CD4-positive, CD25-positive, alpha-beta regulatory T cell (primary cell): ENCODE data around the gene RFC4. TPM values are rescaled to one million over a fixed set of nuclear protein-coding genes. Genes with fewer than 3 reads are reported as not detected.

Experiments
- ATAC-seq, 2 donors: fragments of 150-1000 bp; cut with Tn5 transposase; one replicate each; pipeline ENCODE4 v1.10.0; 2021; ENCODE audit warnings: low read depth in 2 of 2, moderate number of reproducible peaks in 2 of 2, moderate library complexity in 1 of 2
- DNase-seq, 3 donors: peaks; one replicate each; pipeline versions ENCODE4 v3.0.0 to v3.0.0-alpha.2; 2012 to 2022; ENCODE audit warnings: mixed read lengths in 1 of 3
- H3K27ac ChIP-seq: one replicate; pipeline ENCODE4 v1.7.0; 2013; ENCODE audit warnings: mild to moderate bottlenecking, low read length; ENCODE audit not compliant: insufficient read depth, poor library complexity, severe bottlenecking
- H3K27me3 ChIP-seq: one replicate; pipeline ENCODE4 v1.7.0; 2013; ENCODE audit warnings: low read length; ENCODE audit not compliant: control insufficient read depth, insufficient read depth
- H3K36me3 ChIP-seq: one replicate; pipeline ENCODE4 v1.7.0; 2013; ENCODE audit warnings: mild to moderate bottlenecking, low read length, moderate library complexity; ENCODE audit not compliant: control insufficient read depth, insufficient read depth
- H3K4me1 ChIP-seq: 2 replicates; pipeline ENCODE4 v1.7.0; 2013; ENCODE audit warnings: mild to moderate bottlenecking, low read length; ENCODE audit not compliant: insufficient read depth, control insufficient read depth, poor library complexity, severe bottlenecking
- H3K4me3 ChIP-seq: one replicate; pipeline ENCODE4 v1.7.0; 2013; ENCODE audit warnings: low read depth, mild to moderate bottlenecking, low read length, moderate library complexity
- H3K9me3 ChIP-seq, 2 experiments: 1 replicate in 1 of 2; 2 replicates in 1 of 2; pipeline ENCODE4 v1.7.0; 2013; ENCODE audit warnings: low read length in 2 of 2, mild to moderate bottlenecking in 1 of 2, moderate library complexity in 1 of 2; ENCODE audit not compliant: control insufficient read depth in 2 of 2
- H3K27ac Mint-ChIP-seq, 3 donors: one replicate each; pipeline ENCODE4 v1.8.0; 2020 to 2022; ENCODE audit warnings: mild to moderate bottlenecking in 3 of 3, mixed read lengths in 3 of 3, moderate library complexity in 2 of 3
- H3K27me3 Mint-ChIP-seq: one replicate; pipeline ENCODE4 v1.8.0; 2022; ENCODE audit warnings: mild to moderate bottlenecking, mixed read lengths
- H3K36me3 Mint-ChIP-seq: one replicate; pipeline ENCODE4 v1.8.0; 2020; ENCODE audit warnings: mixed read lengths
- H3K4me1 Mint-ChIP-seq, 4 donors: one replicate each; pipeline ENCODE4 v1.8.0; 2020 to 2022; ENCODE audit warnings: mixed read lengths in 4 of 4, mild to moderate bottlenecking in 1 of 4
- H3K4me3 Mint-ChIP-seq, 4 donors: one replicate each; pipeline ENCODE4 v1.8.0; 2020 to 2022; ENCODE audit warnings: mild to moderate bottlenecking in 4 of 4, mixed read lengths in 4 of 4, moderate library complexity in 3 of 4
- H3K9me3 Mint-ChIP-seq, 7 donors: one replicate each; pipeline ENCODE4 v1.8.0; 2020 to 2022; ENCODE audit warnings: mixed read lengths in 7 of 7, mild to moderate bottlenecking in 3 of 7, moderate library complexity in 2 of 7
- polyA plus RNA-seq, 4 donors: library from polyadenylated mRNA; unstranded; fragments of 300-500 nt; fragmentation: Illumina TruSeq; gene quantifications; one replicate each; pipeline ENCODE4 v1.2.3, GENCODE V29; 2021
- total RNA-seq: library from RNA; stranded (reverse); gene quantifications from one replicate; pipeline ENCODE4 v1.2.3, GENCODE V29; 2022

Gene RFC4
- total and polyA plus RNA-seq, 5 donors from 2014 or later, result 15.6 to 40.2 (median 22.1) TPM

DNA sequence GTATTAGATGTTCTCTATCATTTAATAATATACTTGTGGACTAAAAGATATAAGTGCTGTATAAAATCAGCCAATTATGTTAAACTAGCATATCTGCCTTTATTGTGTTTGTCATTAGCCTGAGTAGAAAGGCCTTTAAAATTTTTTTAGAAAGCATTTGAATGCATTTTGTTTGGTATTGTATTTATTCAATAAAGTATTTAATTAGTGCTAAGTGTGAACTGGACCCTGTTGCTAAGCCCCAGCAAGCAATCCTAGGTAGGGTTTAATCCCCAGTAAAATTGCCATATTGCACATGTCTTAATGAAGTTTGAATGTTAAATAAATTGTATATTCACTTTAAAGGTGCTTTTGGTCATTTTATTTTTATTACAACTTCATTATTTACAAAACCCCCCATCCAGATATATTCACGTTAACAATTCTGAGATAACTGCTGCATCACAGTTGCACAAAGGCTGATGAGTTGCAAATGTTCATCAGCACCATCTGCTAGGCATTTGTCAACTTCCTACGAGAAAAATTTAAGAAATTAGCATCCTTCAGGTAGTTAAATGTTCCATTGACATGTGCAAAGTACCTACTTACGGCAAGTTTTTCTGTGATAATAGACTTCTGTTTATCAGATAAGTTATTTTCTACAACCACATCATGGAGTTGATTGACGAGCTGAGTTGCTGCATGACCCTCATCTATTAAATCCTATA, 16.6 kb downstream of the RFC4 start:
- Histone ChIP-seq H3K4me3 (no peak overlapping the region), H3K27ac (no peak overlapping the region), H3K9me3 (no peaks in the 10 kb centered on the region), H3K27me3 (no peaks in the 10 kb centered on the region), H3K36me3 (peaks cover 88% of the 10 kb centered on the region), H3K4me1 (peaks cover 44% of the 10 kb centered on the region)
- Mint-ChIP-seq H3K4me3 (peak overlapping the region in 2 of 4 donors; percentile 21 to 97), H3K27ac (peak overlapping the region in 2 of 3 donors; percentile 36 to 38), H3K4me1 (peaks cover 44 to 57% (median 48%) of the 10 kb centered on the region in 4 donors), H3K36me3 (peaks cover 61% of the 10 kb centered on the region), H3K9me3 (no peaks in the 10 kb centered on the region), H3K27me3 (no peaks in the 10 kb centered on the region)
- DNase-seq, result no peak
- ATAC-seq, result peak in 1 of 2 donors; percentile 2

GRCh38 chr3:186788482-186789370, 17.6 kb downstream of the RFC4 start:
- Histone ChIP-seq H3K27ac (peak overlapping the region; percentile 97), H3K27me3 (no peaks in the 10 kb centered on the region), H3K4me3 (peak overlapping the region; percentile 96), H3K9me3 (no peaks in the 10 kb centered on the region), H3K36me3 (peaks cover 87% of the 10 kb centered on the region), H3K4me1 (peaks cover 50% of the 10 kb centered on the region)
- H3K4me3 Mint-ChIP-seq, result peak overlapping the region; percentile 73 to 100 (median 88)
- no peaks in the 10 kb centered on the region for H3K9me3 Mint-ChIP-seq
- peaks cover 40 to 67% (median 52%) of the 10 kb centered on the region in 4 donors for H3K4me1 Mint-ChIP-seq
- peaks cover 61% of the 10 kb centered on the region for H3K36me3 Mint-ChIP-seq
- H3K27me3 Mint-ChIP-seq, result peaks cover 2% of the 10 kb centered on the region
- peak overlapping the region; percentile 12 to 80 (median 34) for H3K27ac Mint-ChIP-seq
- DNase-seq, result peak in 1 of 3 donors; percentile 11
- no peak for ATAC-seq

GRCh38 chr3:186787642-186788481, 18.4 kb downstream of the RFC4 start:
- peaks cover 40 to 73% (median 53%) of the 10 kb centered on the region in 4 donors for H3K4me1 Mint-ChIP-seq
- H3K36me3 ChIP-seq, result peaks cover 81% of the 10 kb centered on the region
- peaks cover 50% of the 10 kb centered on the region for H3K4me1 ChIP-seq
- peaks cover 11% of the 10 kb centered on the region for H3K27me3 Mint-ChIP-seq
- peak overlapping the region; percentile 96 for H3K4me3 ChIP-seq
- ATAC-seq, result no peak
- peak overlapping the region; percentile 97 for H3K27ac ChIP-seq
- no peaks in the 10 kb centered on the region for H3K9me3 ChIP-seq
- peak overlapping the region; percentile 73 to 100 (median 98) for H3K4me3 Mint-ChIP-seq
- H3K27ac Mint-ChIP-seq, result peak overlapping the region; percentile 65 to 80 (median 76)
- H3K9me3 Mint-ChIP-seq, result peaks cover 0 to 3% (median 0%) of the 10 kb centered on the region in 7 donors
- peaks cover 60% of the 10 kb centered on the region for H3K36me3 Mint-ChIP-seq
- no peaks in the 10 kb centered on the region for H3K27me3 ChIP-seq
- DNase-seq, result no peak

- DNase-seq, result no peak
- Mint-ChIP-seq H3K27me3 (peaks cover 15% of the 10 kb centered on the region), H3K4me1 (peaks cover 43 to 78% (median 58%) of the 10 kb centered on the region in 4 donors), H3K9me3 (peaks cover 0 to 3% (median 0%) of the 10 kb centered on the region in 7 donors), H3K4me3 (peak overlapping the region; percentile 97 to 100 (median 100)), H3K36me3 (peaks cover 59% of the 10 kb centered on the region), H3K27ac (peak overlapping the region in 2 of 3 donors; percentile 76 to 80)
- Histone ChIP-seq H3K36me3 (peaks cover 72% of the 10 kb centered on the region), H3K9me3 (no peaks in the 10 kb centered on the region), H3K4me3 (peak overlapping the region; percentile 96), H3K27ac (peak overlapping the region; percentile 97), H3K4me1 (peaks cover 54% of the 10 kb centered on the region), H3K27me3 (no peaks in the 10 kb centered on the region)
- no peak for ATAC-seq
Measured at GRCh38 chr3:186786922-186787321, 19.4 kb downstream of the RFC4 start.

DNA sequence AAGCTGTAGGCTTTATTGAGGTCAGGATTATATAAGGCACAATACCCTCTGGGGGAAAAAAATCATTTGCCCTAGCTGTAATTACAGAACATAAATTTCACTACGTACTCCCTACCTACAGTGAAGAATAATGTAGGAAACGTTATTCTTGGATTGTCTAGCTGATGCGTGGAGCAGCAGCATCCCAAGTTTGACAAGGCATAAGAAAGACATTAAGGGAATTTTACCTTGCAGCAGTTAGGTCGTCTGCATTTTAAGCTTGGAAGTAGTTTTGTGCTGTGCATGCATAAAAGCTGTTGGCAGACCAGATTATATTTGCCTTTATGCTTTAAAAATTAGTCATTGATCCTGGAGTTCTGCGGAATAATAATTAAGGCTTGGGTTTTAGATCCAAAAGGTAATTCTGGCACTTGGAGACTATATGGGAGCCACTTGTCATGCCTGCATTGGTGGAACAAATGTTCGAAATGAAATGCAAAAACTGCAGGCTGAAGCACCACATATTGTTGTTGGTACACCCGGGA, 20.7 kb downstream of the RFC4 start:
- Mint-ChIP-seq H3K4me1 (peaks cover 39 to 78% (median 57%) of the 10 kb centered on the region in 4 donors), H3K27ac (peak overlapping the region in 2 of 3 donors; percentile 79 to 99), H3K27me3 (peaks cover 15% of the 10 kb centered on the region), H3K9me3 (peaks cover 0 to 3% (median 0%) of the 10 kb centered on the region in 7 donors), H3K4me3 (peak overlapping the region; percentile 97 to 100 (median 100)), H3K36me3 (peaks cover 53% of the 10 kb centered on the region)
- H3K27me3 ChIP-seq, result no peaks in the 10 kb centered on the region
- ATAC-seq (no peak), DNase-seq (no peak)
- peak overlapping the region; percentile 96 for H3K4me3 ChIP-seq
- peaks cover 64% of the 10 kb centered on the region for H3K36me3 ChIP-seq
- H3K27ac ChIP-seq, result peak overlapping the region; percentile 97
- no peaks in the 10 kb centered on the region for H3K9me3 ChIP-seq
- H3K4me1 ChIP-seq, result peaks cover 54% of the 10 kb centered on the region

DNA sequence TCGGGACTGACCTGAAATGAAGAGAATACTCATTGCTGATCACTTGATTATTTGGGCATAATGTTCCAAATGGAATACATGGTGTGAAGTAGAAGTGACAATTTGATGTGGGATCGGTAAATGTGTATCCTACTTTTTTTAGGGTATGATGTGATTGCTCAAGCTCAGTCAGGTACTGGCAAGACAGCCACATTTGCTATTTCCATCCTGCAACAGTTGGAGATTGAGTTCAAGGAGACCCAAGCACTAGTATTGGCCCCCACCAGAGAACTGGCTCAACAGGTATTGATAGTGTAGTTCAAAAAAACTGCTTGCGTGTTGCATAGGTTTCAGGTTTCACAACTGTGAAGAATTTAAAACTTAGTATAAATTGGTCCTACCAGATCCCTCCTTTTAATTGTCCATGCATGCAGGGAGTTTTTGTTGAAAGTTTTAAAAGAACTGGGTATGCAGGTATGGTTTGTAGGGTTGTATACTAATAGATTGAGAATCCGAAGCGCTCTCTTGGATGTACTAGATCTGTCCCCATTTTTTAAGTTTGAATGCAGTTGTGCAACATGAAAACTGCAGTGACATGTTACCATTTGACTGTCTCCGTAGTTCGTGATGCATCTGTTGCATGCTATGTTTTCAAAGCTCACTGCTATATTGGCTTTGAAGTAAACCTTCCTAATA, 21.3 kb downstream of the RFC4 start:
- Mint-ChIP-seq H3K4me3 (peak overlapping the region; percentile 97 to 100 (median 100)), H3K27ac (peak overlapping the region; percentile 99 to 100 (median 99)), H3K9me3 (peaks cover 0 to 3% (median 0%) of the 10 kb centered on the region in 7 donors), H3K27me3 (peaks cover 15% of the 10 kb centered on the region), H3K4me1 (peaks cover 39 to 72% (median 55%) of the 10 kb centered on the region in 4 donors), H3K36me3 (peaks cover 53% of the 10 kb centered on the region)
- Histone ChIP-seq H3K27me3 (no peaks in the 10 kb centered on the region), H3K36me3 (peaks cover 58% of the 10 kb centered on the region), H3K4me1 (peaks cover 54% of the 10 kb centered on the region), H3K27ac (peak overlapping the region; percentile 97), H3K9me3 (no peaks in the 10 kb centered on the region), H3K4me3 (peak overlapping the region; percentile 96)
- ATAC-seq (no peak), DNase-seq (no peak)
